Activated naive CD4-positive, alpha-beta T cell treated with anti-CD3 and anti-CD28 coated beads, Interleukin-2, amount 50 U/mL, for 24 hours (primary cell): ENCODE data around the gene ICAM4.
A peak's percentile ranks its signal among the peaks of the same experiment; 100 is the strongest.

Experiments
- H3K27ac Mint-ChIP-seq: one replicate; pipeline ENCODE4 v1.8.0; 2021; ENCODE audit warnings: mild to moderate bottlenecking, mixed read lengths
- H3K27me3 Mint-ChIP-seq: one replicate; pipeline ENCODE4 v1.8.0; 2021; ENCODE audit warnings: mixed read lengths
- H3K36me3 Mint-ChIP-seq: one replicate; pipeline ENCODE4 v1.8.0; 2021; ENCODE audit warnings: mixed read lengths
- H3K4me1 Mint-ChIP-seq: one replicate; pipeline ENCODE4 v1.8.0; 2021; ENCODE audit warnings: mixed read lengths
- H3K4me3 Mint-ChIP-seq: one replicate; pipeline ENCODE4 v1.8.0; 2021; ENCODE audit warnings: mild to moderate bottlenecking, mixed read lengths
- H3K9me3 Mint-ChIP-seq: one replicate; pipeline ENCODE4 v1.8.0; 2021; ENCODE audit warnings: mixed read lengths

The ICAM4 gene

DNA sequence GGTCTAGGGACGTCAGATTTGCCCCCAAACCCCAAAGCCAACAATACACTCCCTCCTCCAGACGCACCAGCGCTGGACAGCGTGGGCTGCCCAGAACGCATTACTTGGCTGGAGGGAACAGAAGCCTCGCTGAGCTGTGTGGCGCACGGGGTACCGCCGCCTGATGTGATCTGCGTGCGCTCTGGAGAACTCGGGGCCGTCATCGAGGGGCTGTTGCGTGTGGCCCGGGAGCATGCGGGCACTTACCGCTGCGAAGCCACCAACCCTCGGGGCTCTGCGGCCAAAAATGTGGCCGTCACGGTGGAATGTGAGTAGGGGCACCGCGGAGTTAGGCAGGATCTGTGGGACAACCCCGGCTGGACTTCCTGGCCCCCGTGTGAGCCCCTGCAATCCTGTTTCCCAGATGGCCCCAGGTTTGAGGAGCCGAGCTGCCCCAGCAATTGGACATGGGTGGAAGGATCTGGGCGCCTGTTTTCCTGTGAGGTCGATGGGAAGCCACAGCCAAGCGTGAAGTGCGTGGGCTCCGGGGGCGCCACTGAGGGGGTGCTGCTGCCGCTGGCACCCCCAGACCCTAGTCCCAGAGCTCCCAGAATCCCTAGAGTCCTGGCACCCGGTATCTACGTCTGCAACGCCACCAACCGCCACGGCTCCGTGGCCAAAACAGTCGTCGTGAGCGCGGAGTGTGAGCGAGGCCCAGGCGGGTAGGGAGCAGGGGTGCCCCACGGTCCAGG, 7.0 kb downstream of the ICAM4 start:
- Mint-ChIP-seq H3K27ac (no peak overlapping the region), H3K4me3 (no peak overlapping the region), H3K36me3 (no peaks in the 10 kb centered on the region), H3K27me3 (peaks cover 28% of the 10 kb centered on the region), H3K4me1 (peaks cover 42% of the 10 kb centered on the region), H3K9me3 (no peaks in the 10 kb centered on the region)

DNA sequence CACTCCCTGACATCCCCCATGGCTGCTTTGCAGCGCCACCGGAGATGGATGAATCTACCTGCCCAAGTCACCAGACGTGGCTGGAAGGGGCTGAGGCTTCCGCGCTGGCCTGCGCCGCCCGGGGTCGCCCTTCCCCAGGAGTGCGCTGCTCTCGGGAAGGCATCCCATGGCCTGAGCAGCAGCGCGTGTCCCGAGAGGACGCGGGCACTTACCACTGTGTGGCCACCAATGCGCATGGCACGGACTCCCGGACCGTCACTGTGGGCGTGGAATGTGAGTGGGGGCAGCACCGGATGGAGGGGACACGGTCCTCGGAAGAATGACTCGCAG, 7.6 kb downstream of the ICAM4 start:
- peaks cover 37% of the 10 kb centered on the region for H3K4me1 Mint-ChIP-seq
- H3K36me3 Mint-ChIP-seq, result no peaks in the 10 kb centered on the region
- H3K4me3 Mint-ChIP-seq, result peak overlapping the region; percentile 83
- no peak overlapping the region for H3K27ac Mint-ChIP-seq
- no peaks in the 10 kb centered on the region for H3K9me3 Mint-ChIP-seq
- H3K27me3 Mint-ChIP-seq, result peaks cover 28% of the 10 kb centered on the region

DNA sequence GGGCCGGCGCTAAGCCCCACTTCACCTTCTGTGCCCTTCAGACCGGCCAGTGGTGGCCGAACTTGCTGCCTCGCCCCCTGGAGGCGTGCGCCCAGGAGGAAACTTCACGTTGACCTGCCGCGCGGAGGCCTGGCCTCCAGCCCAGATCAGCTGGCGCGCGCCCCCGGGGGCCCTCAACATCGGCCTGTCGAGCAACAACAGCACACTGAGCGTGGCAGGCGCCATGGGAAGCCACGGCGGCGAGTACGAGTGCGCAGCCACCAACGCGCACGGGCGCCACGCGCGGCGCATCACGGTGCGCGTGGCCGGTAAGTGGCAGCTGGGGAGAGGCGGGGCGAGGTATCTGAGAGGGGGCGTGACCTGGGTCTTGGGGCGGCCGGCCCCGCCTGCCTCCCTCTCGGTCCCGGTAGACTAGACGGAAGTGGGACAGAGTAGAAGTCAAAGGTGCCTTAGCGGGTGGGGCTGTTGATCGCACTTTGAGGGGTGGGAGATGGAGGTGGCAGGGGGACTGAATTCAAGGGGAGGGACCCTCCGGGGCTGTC, 8.6 kb downstream of the ICAM4 start:
- Mint-ChIP-seq H3K4me3 (peak overlapping the region; percentile 83), H3K4me1 (peaks cover 30% of the 10 kb centered on the region), H3K27me3 (peaks cover 26% of the 10 kb centered on the region), H3K27ac (peak overlapping the region; percentile 70), H3K9me3 (no peaks in the 10 kb centered on the region), H3K36me3 (no peaks in the 10 kb centered on the region)

DNA sequence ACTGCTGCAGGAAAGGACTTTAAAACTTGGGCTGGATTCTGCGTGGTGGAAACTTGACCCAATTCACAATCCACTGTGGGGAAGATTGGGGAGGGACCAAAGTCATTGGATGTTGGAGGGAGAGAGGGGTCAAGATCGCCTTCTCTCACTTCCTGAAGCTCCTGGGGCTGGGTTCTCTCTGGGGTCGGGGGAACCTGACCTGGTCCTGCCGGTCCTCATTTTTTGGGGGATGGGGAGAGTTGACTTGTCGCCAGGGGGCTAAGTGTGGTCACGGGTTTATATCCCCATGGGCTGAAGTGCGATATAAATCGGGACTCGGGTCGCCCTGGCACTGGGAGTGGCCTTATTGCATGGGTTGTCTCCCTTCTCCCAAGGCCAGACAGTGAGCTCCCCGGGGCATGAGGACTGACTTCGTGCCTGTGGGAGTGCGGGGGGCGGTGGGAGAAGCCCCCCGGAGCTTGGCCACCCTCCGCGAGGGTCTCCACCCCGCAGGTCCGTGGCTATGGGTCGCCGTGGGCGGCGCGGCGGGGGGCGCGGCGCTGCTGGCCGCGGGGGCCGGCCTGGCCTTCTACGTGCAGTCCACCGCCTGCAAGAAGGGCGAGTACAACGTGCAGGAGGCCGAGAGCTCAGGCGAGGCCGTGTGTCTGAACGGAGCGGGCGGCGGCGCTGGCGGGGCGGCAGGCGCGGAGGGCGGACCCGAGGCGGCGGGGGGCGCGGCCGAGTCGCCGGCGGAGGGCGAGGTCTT, 9.3 kb downstream of the ICAM4 start:
- H3K4me1 Mint-ChIP-seq, result peaks cover 25% of the 10 kb centered on the region
- H3K9me3 Mint-ChIP-seq, result no peaks in the 10 kb centered on the region
- peak overlapping the region; percentile 83 for H3K4me3 Mint-ChIP-seq
- peak overlapping the region; percentile 70 for H3K27ac Mint-ChIP-seq
- peaks cover 22% of the 10 kb centered on the region for H3K27me3 Mint-ChIP-seq
- H3K36me3 Mint-ChIP-seq, result no peaks in the 10 kb centered on the region

DNA sequence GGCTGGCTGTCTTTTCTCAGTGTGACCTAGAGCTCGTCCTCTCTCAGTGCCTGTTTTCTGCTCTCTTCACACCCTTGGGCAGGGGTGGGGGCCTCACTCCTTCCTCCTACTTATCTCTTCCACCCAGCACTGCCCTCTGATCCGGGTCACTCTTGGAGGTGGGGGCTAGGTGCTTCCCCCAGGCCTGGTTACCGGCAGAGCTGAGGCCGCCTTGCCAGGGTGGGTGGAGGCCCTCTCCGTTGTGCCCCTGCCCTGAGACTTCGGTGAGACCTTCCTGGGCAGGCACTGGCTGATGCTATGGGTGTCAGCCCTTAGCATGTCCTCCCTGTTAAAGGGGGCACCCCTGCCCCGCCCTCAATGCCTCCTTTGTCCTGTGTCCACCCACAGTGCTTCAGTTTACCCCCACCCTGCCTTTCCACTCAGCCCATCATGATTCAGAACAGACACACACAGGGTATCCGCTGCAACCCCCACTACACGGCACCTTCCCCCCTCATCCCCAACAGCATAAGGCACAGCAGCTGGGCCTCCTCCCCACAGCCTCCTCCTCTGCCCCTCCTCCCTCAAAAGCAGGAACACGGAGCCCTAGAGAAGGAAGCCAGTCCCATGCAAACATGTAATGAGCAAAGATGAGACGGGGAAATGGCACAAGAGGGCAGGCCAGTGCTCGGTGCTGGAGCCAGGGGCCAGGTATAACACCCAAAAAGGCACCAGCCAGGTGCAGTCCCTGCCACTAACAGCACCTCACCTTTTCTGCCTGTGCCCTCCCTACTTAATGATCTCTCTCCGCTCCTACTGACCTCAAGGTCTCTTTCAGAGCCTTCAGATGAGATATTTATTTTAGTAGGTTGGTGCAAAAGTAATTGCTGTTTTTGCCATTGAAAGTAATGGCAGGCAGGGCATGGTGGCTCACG, 13.0 kb downstream of the ICAM4 start:
- Mint-ChIP-seq H3K4me1 (peaks cover 13% of the 10 kb centered on the region), H3K9me3 (no peaks in the 10 kb centered on the region), H3K27ac (no peak overlapping the region), H3K36me3 (no peaks in the 10 kb centered on the region), H3K4me3 (no peak overlapping the region), H3K27me3 (peaks cover 4% of the 10 kb centered on the region)

DNA sequence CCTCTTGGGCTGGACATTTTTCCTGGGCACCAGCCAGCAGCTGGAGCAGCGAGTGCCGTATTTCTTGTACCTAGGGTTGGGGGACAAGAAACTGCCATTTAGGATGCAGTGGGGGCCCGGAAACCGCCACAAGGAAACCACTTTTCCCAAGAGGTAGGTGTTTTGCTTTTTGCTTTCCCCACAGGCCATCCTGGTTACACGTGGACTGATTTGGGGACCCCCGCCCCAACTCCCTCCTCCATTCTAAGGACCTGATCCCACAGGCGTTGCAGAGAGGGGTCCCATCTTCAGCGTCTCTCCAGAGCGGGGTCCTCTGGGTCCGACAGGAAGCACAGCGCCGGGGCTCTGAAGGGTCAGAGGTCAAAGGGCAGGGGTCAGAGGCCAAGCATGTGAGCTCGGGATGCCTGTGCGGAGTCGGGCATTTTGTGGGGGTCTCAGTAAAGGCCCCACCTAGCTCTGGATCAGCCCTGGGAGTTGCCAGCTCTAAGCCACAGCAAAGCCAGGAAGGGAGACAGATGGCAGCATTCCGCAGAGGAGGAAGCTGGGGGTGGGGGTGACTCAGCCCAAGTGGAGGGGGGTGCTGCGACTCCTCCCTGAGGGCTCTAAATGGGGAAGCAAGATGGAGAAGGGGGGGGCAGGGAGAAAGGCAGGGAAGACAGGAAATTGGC, 18.5 kb downstream of the ICAM4 start:
- Mint-ChIP-seq H3K36me3 (no peaks in the 10 kb centered on the region), H3K4me3 (no peak overlapping the region), H3K27ac (no peak overlapping the region), H3K9me3 (no peaks in the 10 kb centered on the region), H3K27me3 (no peaks in the 10 kb centered on the region), H3K4me1 (peaks cover 7% of the 10 kb centered on the region)

DNA sequence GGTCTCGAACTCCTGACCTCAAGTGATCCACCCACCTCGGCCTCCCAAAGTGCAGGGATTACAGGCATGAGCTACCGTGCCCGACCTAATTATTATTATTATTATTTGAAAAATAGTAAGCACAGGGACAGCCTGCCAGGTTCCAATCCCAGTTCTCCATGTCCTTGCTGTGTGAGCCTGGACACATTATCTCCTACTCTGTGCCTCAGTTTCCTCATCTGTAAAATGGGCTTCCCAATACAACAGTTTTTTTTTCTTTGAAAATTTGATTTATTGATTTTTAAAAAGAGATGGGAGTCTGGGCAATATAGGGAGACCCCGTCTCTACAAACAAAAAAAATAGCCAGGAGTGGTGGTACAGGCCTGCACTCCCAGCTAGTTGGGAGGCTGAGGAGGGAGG, 19.6 kb downstream of the ICAM4 start:
- Mint-ChIP-seq H3K36me3 (no peaks in the 10 kb centered on the region), H3K27me3 (no peaks in the 10 kb centered on the region), H3K4me1 (peaks cover 7% of the 10 kb centered on the region), H3K27ac (no peak overlapping the region), H3K4me3 (no peak overlapping the region), H3K9me3 (no peaks in the 10 kb centered on the region)

DNA sequence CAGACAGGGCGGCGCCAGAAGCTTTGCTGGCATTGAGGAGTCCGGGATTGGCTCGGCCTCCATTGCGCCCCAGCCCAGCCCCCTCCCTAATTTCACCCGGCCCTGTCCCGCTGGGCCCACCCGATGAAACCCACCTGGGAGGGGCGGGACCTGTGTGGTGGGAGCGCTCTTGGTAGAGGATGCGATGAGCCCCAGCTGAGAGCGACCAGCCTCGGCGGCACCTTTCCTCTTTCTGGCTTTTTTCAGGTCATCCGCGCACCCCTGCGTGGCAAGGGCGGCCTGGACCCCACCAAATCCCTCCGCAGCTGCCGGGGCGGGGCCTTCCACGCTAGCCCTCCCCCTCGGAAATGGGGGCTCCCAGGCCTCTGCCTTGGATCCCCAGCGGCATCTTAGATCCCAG, 22.7 kb downstream of the ICAM4 start, which contains the start of gene ZGLP1:
ZGLP1 (minus strand) TSS at position 393 of the 400 bp plus-strand sequence.
- H3K27ac Mint-ChIP-seq, result no peak within 1 kb of the TSS
- no peaks in the 10 kb centered on the region for H3K36me3 Mint-ChIP-seq
- H3K4me3 Mint-ChIP-seq, result no peak within 1 kb of the TSS
- no peaks in the 10 kb centered on the region for H3K27me3 Mint-ChIP-seq
- H3K4me1 Mint-ChIP-seq, result peaks cover 3% of the 10 kb centered on the region
- H3K9me3 Mint-ChIP-seq, result no peaks in the 10 kb centered on the region

DNA sequence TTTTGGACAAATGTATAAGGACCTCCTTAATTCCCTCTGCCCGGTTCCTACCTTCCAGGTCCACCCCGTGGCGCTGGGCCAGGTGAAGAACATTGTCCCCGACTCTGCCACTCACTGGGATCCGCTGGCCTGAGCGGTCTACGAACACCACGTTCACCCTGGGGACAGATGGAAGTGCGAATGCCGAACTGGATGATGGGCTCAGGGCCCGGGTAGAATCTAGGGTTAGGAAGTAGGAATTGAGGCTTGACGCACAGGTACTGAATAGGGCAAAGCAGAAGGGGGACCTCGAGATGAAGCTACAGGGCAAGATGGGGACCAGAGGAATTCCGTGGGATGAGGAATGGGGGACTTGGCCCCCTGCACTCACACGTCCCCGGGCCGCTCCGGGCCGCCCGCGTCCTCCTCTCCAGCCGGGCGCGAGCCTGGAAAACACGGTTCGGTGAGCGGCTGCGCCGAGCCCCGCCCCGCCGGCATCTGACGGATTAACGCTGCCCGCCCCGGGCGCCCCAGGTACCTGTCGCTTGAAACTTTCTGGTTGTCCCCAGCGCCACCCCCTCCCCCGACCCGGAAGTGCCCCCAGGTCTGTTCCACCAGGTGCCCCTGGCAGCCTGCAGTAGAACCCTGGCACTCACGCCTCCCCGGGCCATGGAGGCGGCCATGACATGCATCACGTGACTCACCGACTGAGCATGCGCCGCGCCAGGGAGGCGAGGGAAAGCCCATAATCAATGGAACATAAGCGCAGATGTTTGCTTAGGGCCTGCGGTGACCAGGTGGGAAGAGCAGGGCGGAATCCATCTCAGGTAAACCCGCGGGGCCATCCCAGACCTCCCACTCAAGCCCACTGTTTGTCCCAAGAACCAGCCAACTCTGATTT, 28.8 kb downstream of the ICAM4 start, which contains the start of gene FDX2:
FDX2 (minus strand) TSS at position 681 of the 880 bp plus-strand sequence; CDS start at position 662, 19 bp downstream.
- no peaks in the 10 kb centered on the region for H3K9me3 Mint-ChIP-seq
- no peaks in the 10 kb centered on the region for H3K27me3 Mint-ChIP-seq
- H3K27ac Mint-ChIP-seq, result peak within 1 kb of the TSS; percentile 91
- H3K4me1 Mint-ChIP-seq, result peaks cover 21% of the 10 kb centered on the region
- H3K36me3 Mint-ChIP-seq, result peaks cover 12% of the 10 kb centered on the region
- peak within 1 kb of the TSS; percentile 89 for H3K4me3 Mint-ChIP-seq

DNA sequence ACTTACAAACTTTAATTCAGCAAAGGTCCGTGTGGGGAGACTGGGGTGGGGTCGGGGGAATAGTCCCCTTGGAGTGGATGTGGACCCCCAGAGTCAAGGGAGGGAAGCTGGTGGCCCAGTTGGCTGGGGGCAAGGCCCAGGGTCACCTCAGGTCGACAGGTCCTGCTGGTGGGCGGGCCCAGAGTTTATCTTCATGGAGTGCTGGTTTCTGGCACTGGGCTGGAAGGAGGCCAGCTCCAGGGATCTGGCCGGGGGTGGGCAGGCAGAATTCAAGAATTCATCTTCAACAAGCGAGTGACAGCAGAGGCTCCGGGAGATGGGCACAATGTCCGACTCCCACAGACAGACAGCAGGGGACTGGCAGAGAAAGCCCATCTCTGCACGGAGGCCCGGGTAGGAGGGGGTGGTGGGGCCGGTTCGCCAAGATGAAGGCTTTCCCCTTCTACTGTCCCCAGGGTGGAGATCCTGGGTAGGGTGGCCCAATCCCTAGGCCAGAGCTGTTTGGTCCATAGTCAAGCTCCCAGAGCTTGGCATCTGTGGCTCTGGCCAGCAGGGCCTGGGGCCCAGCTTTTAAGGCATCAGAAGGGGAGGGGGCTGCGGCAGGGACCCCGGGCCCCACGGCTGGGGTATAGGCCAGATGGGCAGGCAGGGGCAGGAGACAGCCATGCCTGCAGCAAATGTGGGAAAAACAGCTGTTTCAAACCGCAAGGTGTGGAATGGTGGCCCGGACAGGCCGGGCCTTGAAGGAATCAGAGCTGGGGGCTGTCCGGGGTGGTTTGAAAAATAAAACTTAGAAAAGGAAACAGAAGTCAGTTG, 29.7 kb downstream of the ICAM4 start:
- peaks cover 21% of the 10 kb centered on the region for H3K4me1 Mint-ChIP-seq
- no peaks in the 10 kb centered on the region for H3K9me3 Mint-ChIP-seq
- peak overlapping the region; percentile 89 for H3K4me3 Mint-ChIP-seq
- H3K27me3 Mint-ChIP-seq, result no peaks in the 10 kb centered on the region
- peaks cover 12% of the 10 kb centered on the region for H3K36me3 Mint-ChIP-seq
- peak overlapping the region; percentile 74 for H3K27ac Mint-ChIP-seq

DNA sequence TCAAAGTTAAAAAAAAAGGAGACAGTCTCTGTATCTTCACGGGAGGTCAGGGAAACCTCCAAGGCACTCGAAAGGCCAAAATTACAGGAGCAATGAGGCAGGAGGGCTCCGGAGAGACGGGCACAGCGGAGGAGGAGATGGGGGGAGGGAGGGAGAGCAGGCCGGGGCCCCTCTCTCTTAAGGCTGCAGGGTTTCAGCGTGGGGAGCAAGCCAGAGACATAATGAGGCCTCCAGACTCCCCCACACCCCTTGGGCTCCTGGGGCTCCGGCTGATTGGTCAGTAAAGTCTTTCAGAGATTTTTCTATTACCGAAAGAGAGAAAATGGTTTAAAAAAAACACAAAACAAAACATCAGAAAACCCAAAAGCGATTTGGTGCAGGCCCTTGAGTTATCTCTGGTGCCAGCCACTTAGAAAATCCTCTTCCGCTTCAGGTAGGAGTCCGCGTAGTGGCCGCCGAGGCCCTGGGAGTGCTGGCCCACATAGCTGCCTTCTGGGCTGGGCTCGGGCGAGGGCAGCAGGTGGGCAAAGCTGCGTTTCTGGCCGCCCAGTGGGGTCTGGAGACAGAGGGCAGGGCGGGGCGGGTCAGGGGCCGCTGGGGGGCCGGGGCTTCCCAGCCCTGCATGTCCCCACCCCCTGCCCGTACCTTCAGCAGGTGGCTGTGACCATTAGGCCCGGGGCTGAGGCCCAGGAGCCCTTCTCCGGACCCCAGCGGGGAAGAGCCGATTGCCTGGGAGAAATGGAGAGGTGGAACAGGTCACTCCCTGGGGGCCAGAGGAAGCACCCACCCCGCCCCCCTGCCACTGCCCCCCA, 30.5 kb downstream of the ICAM4 start:
- no peaks in the 10 kb centered on the region for H3K27me3 Mint-ChIP-seq
- H3K4me3 Mint-ChIP-seq, result no peak overlapping the region
- peaks cover 12% of the 10 kb centered on the region for H3K36me3 Mint-ChIP-seq
- H3K27ac Mint-ChIP-seq, result no peak overlapping the region
- no peaks in the 10 kb centered on the region for H3K9me3 Mint-ChIP-seq
- H3K4me1 Mint-ChIP-seq, result peaks cover 21% of the 10 kb centered on the region

DNA sequence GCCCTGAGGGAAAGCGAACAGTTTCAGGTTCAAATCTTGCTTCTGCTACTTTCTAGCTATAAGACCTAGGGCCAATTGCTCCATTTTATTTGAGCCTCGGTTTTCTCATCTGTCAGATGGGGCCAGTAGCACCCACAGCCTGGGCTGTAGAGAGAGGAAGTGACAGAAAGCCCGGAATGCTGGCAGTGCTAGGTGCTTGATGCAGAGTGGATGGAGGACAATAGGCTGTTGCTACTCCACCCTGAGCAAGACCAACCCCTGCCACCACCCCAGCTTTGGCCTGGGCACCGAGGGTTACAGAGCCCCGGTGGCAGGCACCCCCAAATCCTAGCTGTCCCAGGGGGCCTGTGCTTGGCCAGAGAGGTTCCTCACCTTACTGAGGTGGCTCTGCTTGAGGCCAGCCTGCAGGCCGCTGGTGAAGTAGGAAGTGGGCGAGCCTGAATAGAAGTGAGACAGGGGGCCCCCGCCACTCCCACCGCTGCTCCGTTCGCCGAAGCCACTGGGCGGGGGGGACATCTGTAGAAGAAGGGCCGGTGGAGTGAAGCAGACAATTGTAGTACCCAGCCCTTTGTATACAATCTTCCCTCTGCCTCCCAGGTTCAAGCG, 31.2 kb downstream of the ICAM4 start:
- H3K27me3 Mint-ChIP-seq, result no peaks in the 10 kb centered on the region
- no peaks in the 10 kb centered on the region for H3K9me3 Mint-ChIP-seq
- peaks cover 12% of the 10 kb centered on the region for H3K36me3 Mint-ChIP-seq
- no peak overlapping the region for H3K4me3 Mint-ChIP-seq
- H3K27ac Mint-ChIP-seq, result no peak overlapping the region
- H3K4me1 Mint-ChIP-seq, result peaks cover 21% of the 10 kb centered on the region
